GM06990 (cell line): Measurements from ENCODE around the gene CDH6.

Experiments used
- DNase-seq: peaks from one replicate; pipeline ENCODE4 v3.0.0-alpha.2; 2011; ENCODE audit not compliant: insufficient read length; ENCODE audit errors: extremely low read depth
- H3K27me3 ChIP-seq: replicated peaks from 2 replicates; pipeline ENCODE4 v1.6.0; 2011; ENCODE audit warnings: low read length; ENCODE audit not compliant: control insufficient read depth, insufficient read depth
- H3K36me3 ChIP-seq: 2 replicates; pipeline ENCODE4 v1.5.1; 2011; ENCODE audit warnings: low read length; ENCODE audit not compliant: control insufficient read depth, insufficient read depth
- H3K4me3 ChIP-seq: replicated peaks from 2 replicates; pipeline ENCODE4 v1.5.1; 2011; ENCODE audit warnings: low read depth, mild to moderate bottlenecking, control low read depth, low read length
- CTCF ChIP-seq: IDR thresholded peaks from 2 replicates; pipeline ENCODE4 v1.5.1; 2011; ENCODE audit warnings: low read length, control low read depth, mild to moderate bottlenecking, inconsistent platforms; ENCODE audit not compliant: insufficient read depth, poor library complexity, severe bottlenecking

The CDH6 gene

GRCh38 chr5:31377274-31377946, 183.9 kb downstream of the CDH6 start:
- DNase-seq = no peak
- Histone ChIP-seq H3K36me3 (no peaks in the 10 kb centered on the region), H3K4me3 (no peak overlapping the region), H3K27me3 (no peaks in the 10 kb centered on the region)
- no peak for TF ChIP-seq CTCF

GRCh38 chr5:31378136-31378535, 184.7 kb downstream of the CDH6 start:
- Histone ChIP-seq H3K4me3 (no peak overlapping the region), H3K27me3 (no peaks in the 10 kb centered on the region), H3K36me3 (no peaks in the 10 kb centered on the region)
- TF ChIP-seq CTCF = no peak
- no peak for DNase-seq
